ENCODE results near the gene SNRNP25. TPM values are rescaled to one million over a fixed set of nuclear protein-coding genes. Genes with fewer than 3 reads are reported as not detected.
A peak's percentile ranks its signal among the peaks of the same experiment; 100 is the strongest.
"Not testable (repeated sequence)": the region's sequence is repeated elsewhere in the genome, so short reads cannot be mapped to it uniquely, and the experiment has no call there.

SNRNP25 gene
- 10 to 100 TPM; 22.9 to 40.8 TPM for total RNA-seq

DNA sequence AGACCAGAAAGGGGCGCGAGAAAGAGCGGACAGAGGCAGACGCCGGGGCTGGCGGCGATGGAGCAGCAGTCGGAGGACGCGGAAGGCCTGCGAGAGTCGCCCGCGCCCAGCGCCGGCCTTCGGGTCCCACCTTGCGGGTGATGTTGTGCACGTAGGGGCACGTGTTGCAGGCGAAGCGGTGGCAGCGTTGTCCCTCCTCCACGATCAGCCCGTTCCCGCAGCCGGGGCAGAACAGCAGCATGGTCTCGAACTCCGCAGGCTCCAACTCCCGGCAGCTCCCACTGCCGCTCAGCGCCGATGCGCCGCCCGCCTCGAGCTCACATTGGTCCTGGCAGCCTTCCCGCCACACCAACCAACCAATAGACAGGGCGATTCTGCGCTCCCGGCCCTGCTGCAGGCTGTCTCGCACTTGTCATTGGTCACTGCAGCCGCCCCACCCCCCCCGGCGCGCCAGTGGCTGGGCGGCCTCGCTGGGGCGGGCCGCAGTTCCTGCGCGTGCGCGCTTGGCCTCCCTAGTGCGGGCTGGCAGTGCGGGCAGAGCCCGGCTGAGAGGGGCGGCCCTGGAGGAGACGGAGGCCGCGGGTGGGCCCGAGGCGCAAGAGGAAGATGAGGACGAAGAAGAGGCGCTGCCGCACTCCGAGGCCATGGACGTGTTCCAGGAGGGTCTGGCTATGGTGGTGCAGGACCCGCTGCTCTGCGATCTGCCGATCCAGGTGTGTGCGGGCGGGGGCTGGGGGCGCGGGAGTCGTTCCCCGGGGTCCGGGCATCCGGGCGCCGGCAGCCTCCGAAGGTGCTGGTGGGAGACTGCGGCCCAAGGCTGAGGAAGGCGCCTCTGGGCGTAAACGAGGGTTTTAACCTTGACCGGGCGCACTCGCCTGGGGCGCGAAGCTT, at the start of gene SNRNP25, which contains the start of gene POLR3K:
Gene SNRNP25 (plus strand): TSS at position 483 of the 891 bp plus-strand sequence. CDS start 189 bp downstream, at position 672.
Gene POLR3K (minus strand): TSS at position 263 of the 891 bp plus-strand sequence. CDS start 22 bp downstream, at position 241.
- peak; percentile 99 for DNase-seq (ENCODE audit: low spot score)
- peaks cover 0 to 7% of the 10 kb centered on the region in 2 donors for H3K36me3 ChIP-seq
- intact Hi-C loops (cut with DNase I) = no loop called here
- under 1% methylated on average over 89 of the region's 91 CpGs for WGBS
- no peaks in the 10 kb centered on the region for H3K9me3 ChIP-seq
- peak within 1 kb of the TSS; percentile 58 to 65 for H3K27ac ChIP-seq
- peak within 1 kb of the TSS; percentile 66 to 79 for H3K4me3 ChIP-seq
- TF ChIP-seq POLR2A (IDR thresholded peaks at IDR 0.05) (peak; percentile 62), POLR2AphosphoS5 (IDR thresholded peaks at IDR 0.05) (peak; percentile 84)
- TF ChIP-seq, protein P1, sequence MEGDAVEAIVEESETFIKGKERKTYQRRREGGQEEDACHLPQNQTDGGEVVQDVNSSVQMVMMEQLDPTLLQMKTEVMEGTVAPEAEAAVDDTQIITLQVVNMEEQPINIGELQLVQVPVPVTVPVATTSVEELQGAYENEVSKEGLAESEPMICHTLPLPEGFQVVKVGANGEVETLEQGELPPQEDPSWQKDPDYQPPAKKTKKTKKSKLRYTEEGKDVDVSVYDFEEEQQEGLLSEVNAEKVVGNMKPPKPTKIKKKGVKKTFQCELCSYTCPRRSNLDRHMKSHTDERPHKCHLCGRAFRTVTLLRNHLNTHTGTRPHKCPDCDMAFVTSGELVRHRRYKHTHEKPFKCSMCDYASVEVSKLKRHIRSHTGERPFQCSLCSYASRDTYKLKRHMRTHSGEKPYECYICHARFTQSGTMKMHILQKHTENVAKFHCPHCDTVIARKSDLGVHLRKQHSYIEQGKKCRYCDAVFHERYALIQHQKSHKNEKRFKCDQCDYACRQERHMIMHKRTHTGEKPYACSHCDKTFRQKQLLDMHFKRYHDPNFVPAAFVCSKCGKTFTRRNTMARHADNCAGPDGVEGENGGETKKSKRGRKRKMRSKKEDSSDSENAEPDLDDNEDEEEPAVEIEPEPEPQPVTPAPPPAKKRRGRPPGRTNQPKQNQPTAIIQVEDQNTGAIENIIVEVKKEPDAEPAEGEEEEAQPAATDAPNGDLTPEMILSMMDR (IDR thresholded peaks at IDR 0.05) = peak in 1 of 4 experiments; percentile 32
- H3K27me3 ChIP-seq (replicated peaks; ENCODE audit: insufficient read depth) = no peaks in the 10 kb centered on the region
- H3K4me1 ChIP-seq (replicated peaks) = no peaks in the 10 kb centered on the region

DNA sequence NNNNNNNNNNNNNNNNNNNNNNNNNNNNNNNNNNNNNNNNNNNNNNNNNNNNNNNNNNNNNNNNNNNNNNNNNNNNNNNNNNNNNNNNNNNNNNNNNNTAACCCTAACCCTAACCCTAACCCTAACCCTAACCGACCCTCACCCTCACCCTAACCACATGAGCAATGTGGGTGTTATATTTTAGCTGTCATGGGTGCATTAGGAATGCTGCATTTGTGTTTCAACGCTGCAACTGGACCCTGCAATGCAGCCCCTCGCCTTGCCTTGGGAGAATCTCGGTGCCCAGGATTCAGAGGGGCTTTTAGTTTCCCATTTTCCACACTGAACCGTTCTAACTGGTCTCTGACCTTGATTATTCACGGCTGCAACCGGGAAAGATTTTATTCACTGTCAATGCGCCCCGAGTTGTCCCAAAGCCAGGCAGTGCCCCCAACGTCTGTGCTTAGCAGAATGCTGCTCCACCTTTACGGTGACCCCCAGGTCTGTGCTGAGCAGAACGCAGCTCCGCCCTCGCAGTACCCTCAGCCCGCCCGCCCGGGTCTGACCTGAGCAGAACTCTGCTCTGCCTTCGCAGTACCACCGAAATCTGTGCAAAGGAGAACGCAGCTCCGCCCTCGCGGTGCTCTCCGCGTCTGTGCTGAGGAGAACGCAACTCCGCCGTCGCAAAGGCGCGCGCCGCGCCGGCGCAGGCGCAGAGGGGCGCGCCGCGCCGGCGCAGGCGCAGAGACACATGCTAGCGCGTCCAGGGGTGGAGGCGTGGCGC, 43.5 kb upstream of the SNRNP25 start:
- Histone ChIP-seq H3K9me3 (no peaks in the 10 kb centered on the region), H3K4me1 (replicated peaks) (no peaks in the 10 kb centered on the region), H3K27me3 (replicated peaks; ENCODE audit: insufficient read depth) (no peaks in the 10 kb centered on the region), H3K27ac (no peak overlapping the region), H3K4me3 (no peak overlapping the region), H3K36me3 (no peaks in the 10 kb centered on the region)
- no peak for DNase-seq (ENCODE audit: low spot score)
- TF ChIP-seq, protein P1 (IDR thresholded peaks at IDR 0.05) = no peak
- TF ChIP-seq POLR2AphosphoS5 (IDR thresholded peaks at IDR 0.05) (no peak), POLR2A (IDR thresholded peaks at IDR 0.05) (no peak)
- WGBS = 59% methylated on average over 36 of the region's 48 CpGs
- intact Hi-C loops (cut with DNase I) = no loop called here

DNA sequence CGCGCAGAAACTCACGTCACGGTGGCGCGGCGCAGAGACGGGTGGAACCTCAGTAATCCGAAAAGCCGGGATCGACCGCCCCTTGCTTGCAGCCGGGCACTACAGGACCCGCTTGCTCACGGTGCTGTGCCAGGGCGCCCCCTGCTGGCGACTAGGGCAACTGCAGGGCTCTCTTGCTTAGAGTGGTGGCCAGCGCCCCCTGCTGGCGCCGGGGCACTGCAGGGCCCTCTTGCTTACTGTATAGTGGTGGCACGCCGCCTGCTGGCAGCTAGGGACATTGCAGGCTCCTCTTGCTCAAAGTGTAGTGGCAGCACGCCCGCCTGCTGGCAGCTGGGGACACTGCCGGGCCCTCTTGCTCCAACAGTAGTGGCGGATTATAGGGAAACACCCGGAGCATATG, 42.9 kb upstream of the SNRNP25 start:
- peak; percentile 96 for DNase-seq (ENCODE audit: low spot score)
- H3K36me3 ChIP-seq; H3K27me3 ChIP-seq (replicated peaks; ENCODE audit: insufficient read depth); H3K4me1 ChIP-seq (replicated peaks); H3K9me3 ChIP-seq; H3K4me3 ChIP-seq; intact Hi-C loops (cut with DNase I); H3K27ac ChIP-seq: not testable (repeated sequence)
- 10% methylated on average over 6 of the region's 27 CpGs for WGBS
- TF ChIP-seq, protein P1 (IDR thresholded peaks at IDR 0.05) = peak in 1 of 4 experiments; percentile 34

DNA sequence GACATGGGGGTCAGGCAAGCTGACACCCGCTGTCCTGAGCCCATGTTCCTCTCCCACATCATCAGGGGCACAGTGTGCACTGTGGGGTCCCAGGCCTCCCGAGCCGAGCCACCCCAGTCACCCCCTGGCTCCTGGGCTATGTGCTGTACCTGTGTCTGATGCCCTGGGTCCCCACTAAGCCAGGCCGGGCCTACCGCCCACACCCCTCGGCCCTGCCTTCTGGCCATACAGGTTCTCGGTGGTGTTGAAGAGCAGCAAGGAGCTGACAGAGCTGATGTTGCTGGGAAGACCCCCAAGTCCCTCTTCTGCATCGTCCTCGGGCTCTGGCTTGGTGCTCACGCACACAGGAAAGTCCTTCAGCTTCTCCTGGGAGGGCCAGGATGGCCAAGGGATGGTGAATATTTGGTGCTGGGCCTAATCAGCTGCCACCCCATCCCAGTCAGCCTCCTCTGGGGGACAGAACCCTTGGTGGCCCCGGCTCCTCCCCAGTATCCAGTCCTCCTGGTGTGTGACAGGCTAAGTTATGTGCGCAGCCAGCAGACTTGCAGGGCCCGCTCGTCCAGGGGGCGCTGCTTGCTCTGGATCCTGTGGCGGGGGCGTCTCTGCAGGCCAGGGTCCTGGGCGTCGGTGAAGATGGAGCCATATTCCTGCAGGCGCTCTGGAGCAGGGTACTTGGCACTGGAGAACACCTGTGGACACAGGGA, 36.4 kb upstream of the SNRNP25 start:
- H3K27ac ChIP-seq; H3K27me3 ChIP-seq (replicated peaks; ENCODE audit: insufficient read depth); H3K36me3 ChIP-seq; intact Hi-C loops (cut with DNase I); DNase-seq (ENCODE audit: low spot score); H3K9me3 ChIP-seq; H3K4me3 ChIP-seq; H3K4me1 ChIP-seq (replicated peaks): not testable (repeated sequence)
- WGBS = 94% methylated on average over 17 of the region's 20 CpGs

DNA sequence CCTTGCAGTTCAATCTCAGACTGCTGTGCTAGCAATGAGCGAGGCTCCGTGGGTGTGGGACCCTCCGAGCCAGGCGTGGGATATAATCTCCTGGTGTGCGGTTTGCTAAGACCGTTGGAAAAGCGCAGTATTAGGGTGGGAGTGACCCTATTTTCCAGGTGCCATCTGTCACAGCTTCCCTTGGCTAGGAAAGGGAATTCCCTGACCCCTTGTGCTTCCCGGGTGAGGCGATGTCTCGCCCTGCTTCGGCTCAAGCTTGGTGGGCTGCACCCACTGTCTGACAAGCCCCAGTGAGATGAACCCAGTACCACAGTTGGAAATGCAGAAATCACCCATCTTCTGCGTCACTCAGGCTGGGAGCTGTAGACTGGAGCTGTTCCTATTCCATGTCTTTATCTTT, 32.7 kb upstream of the SNRNP25 start:
- H3K4me3 ChIP-seq; H3K27me3 ChIP-seq (replicated peaks; ENCODE audit: insufficient read depth); H3K4me1 ChIP-seq (replicated peaks); H3K36me3 ChIP-seq; H3K27ac ChIP-seq; H3K9me3 ChIP-seq; intact Hi-C loops (cut with DNase I); DNase-seq (ENCODE audit: low spot score): not testable (repeated sequence)
- WGBS = 89% methylated on average over 12 of the region's 12 CpGs

DNA sequence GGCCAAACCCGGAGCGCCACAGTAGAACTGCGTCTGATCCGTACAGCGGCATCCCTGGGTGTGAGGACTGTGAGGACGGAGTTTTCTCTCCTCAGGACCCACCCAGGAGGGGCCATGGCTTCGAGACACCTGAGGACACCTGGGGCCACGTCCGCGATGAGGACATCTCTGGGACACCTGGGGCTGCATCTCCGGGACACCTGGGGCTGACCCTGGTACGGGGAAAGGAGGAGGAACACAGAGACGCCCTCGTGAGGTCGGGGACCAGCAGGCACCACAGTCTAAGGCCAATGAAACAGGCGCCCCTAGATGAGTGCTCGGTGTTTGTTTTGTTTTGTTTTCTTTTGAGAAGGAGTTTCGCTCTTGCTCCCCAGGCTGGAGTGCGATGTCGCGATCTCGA, 29.5 kb upstream of the SNRNP25 start:
- H3K36me3 ChIP-seq; H3K27me3 ChIP-seq (replicated peaks; ENCODE audit: insufficient read depth); H3K9me3 ChIP-seq; H3K4me3 ChIP-seq; intact Hi-C loops (cut with DNase I); DNase-seq (ENCODE audit: low spot score); H3K4me1 ChIP-seq (replicated peaks); H3K27ac ChIP-seq: not testable (repeated sequence)
- 86% methylated on average over 12 of the region's 22 CpGs for WGBS

DNA sequence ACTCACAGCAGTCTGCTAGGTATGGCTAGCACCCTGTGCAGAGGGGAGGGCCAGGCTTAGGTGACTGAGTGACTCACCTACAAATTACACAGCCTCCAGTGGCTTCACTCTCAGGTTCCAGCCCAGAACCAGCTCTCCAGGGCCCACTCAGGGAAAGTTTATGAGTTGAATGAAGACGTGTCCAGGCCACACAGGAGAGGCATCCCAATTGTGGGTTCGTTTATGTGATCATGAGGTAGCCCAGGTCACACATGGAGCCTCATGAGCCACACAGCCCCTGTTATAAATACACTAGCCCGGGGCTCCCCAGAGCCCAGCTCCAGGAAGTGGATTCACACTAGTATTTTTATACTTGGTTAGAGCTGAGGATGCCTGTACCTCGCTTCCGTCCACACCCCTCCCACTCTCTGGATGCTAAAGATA, 27.7 kb upstream of the SNRNP25 start:
- intact Hi-C loops (cut with DNase I); H3K4me1 ChIP-seq (replicated peaks); H3K27me3 ChIP-seq (replicated peaks; ENCODE audit: insufficient read depth); H3K27ac ChIP-seq; DNase-seq (ENCODE audit: low spot score); H3K9me3 ChIP-seq; H3K4me3 ChIP-seq; H3K36me3 ChIP-seq: not testable (repeated sequence)
- no CpG with 5 or more reads among the region's 5 CpGs for whole genome bisulfite sequencing

DNA sequence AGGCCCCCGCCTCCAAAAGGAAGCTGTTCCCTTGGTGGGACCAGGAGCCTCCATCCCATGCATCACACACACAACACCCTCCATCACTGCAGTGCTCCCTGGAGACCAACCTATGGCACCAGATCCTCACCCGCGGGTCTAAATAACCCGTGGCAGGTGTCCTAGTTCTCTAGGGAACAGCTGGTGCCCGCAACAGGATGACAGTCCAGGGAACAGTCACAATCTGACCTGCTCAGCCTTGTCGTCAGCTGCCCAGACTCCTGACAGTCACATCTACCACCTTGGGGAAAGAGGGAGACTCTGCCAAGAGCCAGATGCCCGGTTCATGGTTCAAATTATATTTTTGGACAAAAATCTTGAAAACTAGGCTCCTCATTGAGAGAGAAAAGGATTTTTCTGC, 23.0 kb upstream of the SNRNP25 start:
- 80% methylated on average over 1 of the region's 7 CpGs for WGBS
- H3K4me3 ChIP-seq; H3K27ac ChIP-seq; DNase-seq (ENCODE audit: low spot score); H3K36me3 ChIP-seq; intact Hi-C loops (cut with DNase I); H3K9me3 ChIP-seq; H3K4me1 ChIP-seq (replicated peaks); H3K27me3 ChIP-seq (replicated peaks; ENCODE audit: insufficient read depth): not testable (repeated sequence)
